Gastroesophageal sphincter (tissue), 4 donors: ENCODE measurements around the gene PCDHGA4. TPM values are rescaled to one million over a fixed set of nuclear protein-coding genes. Genes with fewer than 3 reads are reported as not detected.

ENCODE experiments used
- ATAC-seq: fragments of 150-250 bp; one replicate; pipeline ENCODE4 v1.9.1; 2016; ENCODE audit warnings: mild to moderate bottlenecking, moderate library complexity
- H3K27ac ChIP-seq, 4 donors: fragments of 200-600 bp; sonication (generic) in 3 of 4; 1 replicate in 3 of 4; 2 replicates in 1 of 4; pipeline ENCODE4 v1.5.1; 2016 to 2019
- H3K27me3 ChIP-seq: fragments of 200-600 bp; sonication (generic); one replicate; pipeline ENCODE4 v1.5.1; 2019
- H3K36me3 ChIP-seq, 2 donors: fragments of 200-600 bp; sonication (generic); one replicate each; pipeline ENCODE4 v1.5.1; 2019; ENCODE audit warnings: control low read depth in 1 of 2
- H3K4me1 ChIP-seq, 3 donors: fragments of 200-600 bp; sonication (generic); 1 replicate in 2 of 3; 2 replicates in 1 of 3; pipeline ENCODE4 v1.5.1; 2016 to 2019; ENCODE audit warnings: control low read depth in 2 of 3
- H3K4me3 ChIP-seq, 2 donors: fragments of 200-600 bp; sonication (generic); one replicate each; pipeline ENCODE4 v1.5.1; 2019; ENCODE audit warnings: mild to moderate bottlenecking in 1 of 2, moderate library complexity in 1 of 2
- H3K9me3 ChIP-seq, 3 donors: fragments of 200-600 bp; sonication (generic); one replicate each; pipeline ENCODE4 v1.5.1; 2017 to 2019; ENCODE audit warnings: control low read depth in 2 of 3
- CTCF ChIP-seq, 4 experiments: fragments of 200-600 bp in 2 of 4; fragments of 450-650 bp in 2 of 4; sonication (generic) in 1 of 4; IDR thresholded peaks; one replicate each; pipeline ENCODE4 v1.5.1; 2017 to 2019; ENCODE audit warnings: antibody characterized with exemption in 4 of 4, mild to moderate bottlenecking in 2 of 4, moderate library complexity in 2 of 4
- EP300 ChIP-seq: sonication (generic); formaldehyde crosslinking; IDR thresholded peaks from one replicate; pipeline ENCODE4 v1.6.1; 2017; ENCODE audit warnings: antibody characterized with exemption, mild to moderate bottlenecking
- POLR2A ChIP-seq, 2 donors: fragments of 450-650 bp; IDR thresholded peaks; one replicate each; pipeline ENCODE4 v1.6.1; 2017; ENCODE audit warnings: antibody characterized with exemption in 2 of 2, mild to moderate bottlenecking in 2 of 2, moderate library complexity in 1 of 2
- POLR2AphosphoS5 ChIP-seq: sonication (generic); formaldehyde crosslinking; IDR thresholded peaks from one replicate; pipeline ENCODE4 v1.6.1; 2017; ENCODE audit warnings: antibody characterized with exemption
- WGBS, 2 donors: methylation state at CpG; one replicate each; pipeline ENCODE4 v1.1.5; 2018; ENCODE audit warnings: low coverage in 1 of 2; 5-methylcytosine and 5-hydroxymethylcytosine counted together
- total RNA-seq, 4 donors: library from RNA; depleted of rRNA; stranded (reverse); fragments of >200 nt; gene quantifications; one replicate each; pipeline ENCODE4 v1.1.0, GENCODE V29; 2016

The PCDHGA4 gene
- total RNA-seq, 4 donors from 2014 or later = 2.4 to 12.0 (median 6.3) TPM

GRCh38 chr5:141356950-141357349 lies 2.1 kb downstream of the PCDHGA4 start:
- Histone ChIP-seq H3K27me3 (peaks cover 24% of the 10 kb centered on the region), H3K36me3 (peaks cover 0 to 26% of the 10 kb centered on the region in 2 donors), H3K4me3 (no peak overlapping the region), H3K27ac (no peak overlapping the region), H3K4me1 (no peaks in the 10 kb centered on the region), H3K9me3 (peaks cover 0 to 98% (median 4%) of the 10 kb centered on the region in 3 donors)
- no peak for TF ChIP-seq CTCF (IDR thresholded peaks at IDR 0.05)
- no peak for TF ChIP-seq POLR2AphosphoS5
- TF ChIP-seq EP300 = no peak
- TF ChIP-seq POLR2A (IDR thresholded peaks at IDR 0.05) = no peak
- ATAC-seq = no peak
- WGBS, 2 donors = no CpG with 5 or more reads among the region's 19 CpGs

GRCh38 chr5:141359790-141360426 lies 5.1 kb downstream of the PCDHGA4 start, which contains the start of gene PCDHGB2:
PCDHGB2 (plus strand) TSS chr5:141359994; CDS start chr5:141360136, 142 bp downstream.
- Histone ChIP-seq H3K27ac (no peak within 1 kb of the TSS), H3K4me3 (peak within 1 kb of the TSS; percentile 25 to 34), H3K27me3 (peaks cover 28% of the 10 kb centered on the region), H3K4me1 (no peaks in the 10 kb centered on the region), H3K36me3 (peaks cover 0 to 30% of the 10 kb centered on the region in 2 donors), H3K9me3 (peaks cover 0 to 100% (median 4%) of the 10 kb centered on the region in 3 donors)
- peak in 2 of 4 experiments; percentile 15 to 21 for TF ChIP-seq CTCF (IDR thresholded peaks at IDR 0.05)
- no peak for TF ChIP-seq EP300
- WGBS, 2 donors = 15 to 18% methylated on average over 12 to 16 of the region's 24 CpGs
- no peak for ATAC-seq

- Histone ChIP-seq H3K4me3 (no peak overlapping the region), H3K27ac (no peak overlapping the region), H3K9me3 (peaks cover 0 to 100% (median 4%) of the 10 kb centered on the region in 3 donors), H3K4me1 (no peaks in the 10 kb centered on the region), H3K36me3 (peaks cover 0 to 23% of the 10 kb centered on the region in 2 donors), H3K27me3 (peaks cover 29% of the 10 kb centered on the region)
- no peak for ATAC-seq
- WGBS, 2 donors = 28 to 44% methylated on average over 6 to 12 of the region's 15 CpGs
- TF ChIP-seq POLR2AphosphoS5 = no peak
- no peak for TF ChIP-seq EP300
- no peak for TF ChIP-seq CTCF (IDR thresholded peaks at IDR 0.05)
- no peak for TF ChIP-seq POLR2A (IDR thresholded peaks at IDR 0.05)
Measured at GRCh38 chr5:141360685-141361084, 5.9 kb downstream of the PCDHGA4 start.

GRCh38 chr5:141362719-141363118 lies 7.9 kb downstream of the PCDHGA4 start:
- TF ChIP-seq EP300 = no peak
- no peak for TF ChIP-seq POLR2A (IDR thresholded peaks at IDR 0.05)
- peaks cover 0 to 100% (median 7%) of the 10 kb centered on the region in 3 donors for H3K9me3 ChIP-seq
- no peak for ATAC-seq

GRCh38 chr5:141363952-141364660 lies 9.3 kb downstream of the PCDHGA4 start, which contains the start of gene PCDHGA5:
PCDHGA5 (plus strand) TSS chr5:141364162; CDS start chr5:141364331, 169 bp downstream.
- Histone ChIP-seq H3K27ac (peak within 1 kb of the TSS in 1 of 4 donors; percentile 5), H3K36me3 (peaks cover 0 to 10% of the 10 kb centered on the region in 2 donors), H3K27me3 (peaks cover 37% of the 10 kb centered on the region), H3K4me1 (no peaks in the 10 kb centered on the region), H3K4me3 (peak within 1 kb of the TSS in 1 of 2 donors; percentile 35), H3K9me3 (peaks cover 0 to 100% (median 7%) of the 10 kb centered on the region in 3 donors)
- no peak for TF ChIP-seq CTCF (IDR thresholded peaks at IDR 0.05)
- TF ChIP-seq POLR2AphosphoS5 = no peak
- TF ChIP-seq EP300 = no peak
- TF ChIP-seq POLR2A (IDR thresholded peaks at IDR 0.05) = no peak
- 8 to 19% methylated on average over 11 to 23 of the region's 34 CpGs for WGBS, 2 donors
- ATAC-seq = no peak

More at GRCh38 chr5:141362719-141363118, 7.9 kb downstream of the PCDHGA4 start:
- Histone ChIP-seq H3K4me1 (no peaks in the 10 kb centered on the region), H3K36me3 (peaks cover 0 to 13% of the 10 kb centered on the region in 2 donors), H3K4me3 (no peak overlapping the region), H3K27me3 (peaks cover 37% of the 10 kb centered on the region), H3K27ac (no peak overlapping the region)
